Measurements from ENCODE around the gene PCDHA1. TPM values are rescaled to one million over a fixed set of nuclear protein-coding genes. Genes with fewer than 3 reads are reported as not detected.
A peak's percentile ranks its signal among the peaks of the same experiment; 100 is the strongest.

Gene PCDHA1
- total and polyA plus RNA-seq, 9 of the 15 experiments (the other 6 are each of a cell fraction or from before 2014, with no cell fraction given) = not detected

DNA sequence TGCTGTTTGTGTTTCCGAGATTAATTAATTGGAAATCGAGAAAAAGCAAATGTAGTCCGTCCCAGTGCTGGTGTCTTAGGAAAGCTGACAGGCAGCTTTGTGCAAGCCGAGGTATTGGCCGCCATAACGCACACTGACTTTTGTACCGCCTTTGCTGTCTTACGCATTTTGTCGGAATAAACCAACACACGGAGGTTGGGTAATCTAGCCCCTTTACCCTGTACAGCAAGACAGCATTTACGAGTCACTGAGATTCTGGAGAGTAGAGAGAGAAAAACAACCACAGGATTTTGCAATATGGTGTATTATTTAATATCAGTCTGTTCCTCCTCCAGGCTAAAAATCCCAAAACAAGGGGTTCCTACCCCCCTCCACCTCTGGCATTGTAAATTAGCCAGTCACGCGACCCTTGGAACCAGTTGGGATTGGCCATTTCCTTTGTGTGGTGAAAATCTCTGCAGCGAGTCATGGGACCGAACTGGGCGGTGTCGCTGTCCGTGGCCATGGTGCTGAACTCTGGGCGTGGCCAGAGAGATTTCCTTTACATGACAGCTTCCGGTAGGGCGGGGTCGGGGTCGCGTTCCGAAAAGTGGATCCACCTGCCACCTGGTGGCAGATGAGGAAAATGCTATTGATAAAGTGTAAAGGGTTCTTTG is 255.0 kb downstream of the PCDHA1 start (continued):
- TF ChIP-seq, protein P1, sequence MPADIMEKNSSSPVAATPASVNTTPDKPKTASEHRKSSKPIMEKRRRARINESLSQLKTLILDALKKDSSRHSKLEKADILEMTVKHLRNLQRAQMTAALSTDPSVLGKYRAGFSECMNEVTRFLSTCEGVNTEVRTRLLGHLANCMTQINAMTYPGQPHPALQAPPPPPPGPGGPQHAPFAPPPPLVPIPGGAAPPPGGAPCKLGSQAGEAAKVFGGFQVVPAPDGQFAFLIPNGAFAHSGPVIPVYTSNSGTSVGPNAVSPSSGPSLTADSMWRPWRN (IDR thresholded peaks at IDR 0.05; ENCODE audit: low read depth) = no peak
- TF ChIP-seq DACH1 (IDR thresholded peaks at IDR 0.05; ENCODE audit: partially characterized antibody) = no peak
- no peak for TF ChIP-seq ZZZ3 (IDR thresholded peaks at IDR 0.05)
- TF ChIP-seq, protein P2, sequence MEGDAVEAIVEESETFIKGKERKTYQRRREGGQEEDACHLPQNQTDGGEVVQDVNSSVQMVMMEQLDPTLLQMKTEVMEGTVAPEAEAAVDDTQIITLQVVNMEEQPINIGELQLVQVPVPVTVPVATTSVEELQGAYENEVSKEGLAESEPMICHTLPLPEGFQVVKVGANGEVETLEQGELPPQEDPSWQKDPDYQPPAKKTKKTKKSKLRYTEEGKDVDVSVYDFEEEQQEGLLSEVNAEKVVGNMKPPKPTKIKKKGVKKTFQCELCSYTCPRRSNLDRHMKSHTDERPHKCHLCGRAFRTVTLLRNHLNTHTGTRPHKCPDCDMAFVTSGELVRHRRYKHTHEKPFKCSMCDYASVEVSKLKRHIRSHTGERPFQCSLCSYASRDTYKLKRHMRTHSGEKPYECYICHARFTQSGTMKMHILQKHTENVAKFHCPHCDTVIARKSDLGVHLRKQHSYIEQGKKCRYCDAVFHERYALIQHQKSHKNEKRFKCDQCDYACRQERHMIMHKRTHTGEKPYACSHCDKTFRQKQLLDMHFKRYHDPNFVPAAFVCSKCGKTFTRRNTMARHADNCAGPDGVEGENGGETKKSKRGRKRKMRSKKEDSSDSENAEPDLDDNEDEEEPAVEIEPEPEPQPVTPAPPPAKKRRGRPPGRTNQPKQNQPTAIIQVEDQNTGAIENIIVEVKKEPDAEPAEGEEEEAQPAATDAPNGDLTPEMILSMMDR (IDR thresholded peaks at IDR 0.05 in 2 of 3, conservative IDR thresholded peaks at IDR 0.05 in 1 of 3; ENCODE audit: insufficient read depth in 2 of 3, low read depth in 1 of 3, low read length in 3 of 3) = peak; percentile 57 to 62 (median 61)
- no peak for TF ChIP-seq ZNF140 (CRISPR knock-in tag; IDR thresholded peaks at IDR 0.05)
- TF ChIP-seq NFE2 (IDR thresholded peaks at IDR 0.05; ENCODE audit: low read depth) = no peak
- TF ChIP-seq, protein P3, sequence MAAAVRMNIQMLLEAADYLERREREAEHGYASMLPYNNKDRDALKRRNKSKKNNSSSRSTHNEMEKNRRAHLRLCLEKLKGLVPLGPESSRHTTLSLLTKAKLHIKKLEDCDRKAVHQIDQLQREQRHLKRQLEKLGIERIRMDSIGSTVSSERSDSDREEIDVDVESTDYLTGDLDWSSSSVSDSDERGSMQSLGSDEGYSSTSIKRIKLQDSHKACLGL (CRISPR knock-in tag; IDR thresholded peaks at IDR 0.05; ENCODE audit: borderline replicate concordance, poor library complexity, severe bottlenecking) = no peak
- TF ChIP-seq HDAC2 (IDR thresholded peaks at IDR 0.05) = 0 out of 2 replicates have a peak, but pooled peaks have one; percentile 66
- TF ChIP-seq, protein P4, sequence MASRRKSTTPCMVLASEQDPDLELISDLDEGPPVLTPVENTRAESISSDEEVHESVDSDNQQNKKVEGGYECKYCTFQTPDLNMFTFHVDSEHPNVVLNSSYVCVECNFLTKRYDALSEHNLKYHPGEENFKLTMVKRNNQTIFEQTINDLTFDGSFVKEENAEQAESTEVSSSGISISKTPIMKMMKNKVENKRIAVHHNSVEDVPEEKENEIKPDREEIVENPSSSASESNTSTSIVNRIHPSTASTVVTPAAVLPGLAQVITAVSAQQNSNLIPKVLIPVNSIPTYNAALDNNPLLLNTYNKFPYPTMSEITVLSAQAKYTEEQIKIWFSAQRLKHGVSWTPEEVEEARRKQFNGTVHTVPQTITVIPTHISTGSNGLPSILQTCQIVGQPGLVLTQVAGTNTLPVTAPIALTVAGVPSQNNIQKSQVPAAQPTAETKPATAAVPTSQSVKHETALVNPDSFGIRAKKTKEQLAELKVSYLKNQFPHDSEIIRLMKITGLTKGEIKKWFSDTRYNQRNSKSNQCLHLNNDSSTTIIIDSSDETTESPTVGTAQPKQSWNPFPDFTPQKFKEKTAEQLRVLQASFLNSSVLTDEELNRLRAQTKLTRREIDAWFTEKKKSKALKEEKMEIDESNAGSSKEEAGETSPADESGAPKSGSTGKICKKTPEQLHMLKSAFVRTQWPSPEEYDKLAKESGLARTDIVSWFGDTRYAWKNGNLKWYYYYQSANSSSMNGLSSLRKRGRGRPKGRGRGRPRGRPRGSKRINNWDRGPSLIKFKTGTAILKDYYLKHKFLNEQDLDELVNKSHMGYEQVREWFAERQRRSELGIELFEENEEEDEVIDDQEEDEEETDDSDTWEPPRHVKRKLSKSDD (conservative IDR thresholded peaks at IDR 0.05; ENCODE audit: low read length) = no peak
- no peak for TF ChIP-seq KHSRP (IDR thresholded peaks at IDR 0.05)
- TF ChIP-seq STAG1 (CRISPR knock-in tag; IDR thresholded peaks at IDR 0.05; ENCODE audit: borderline replicate concordance) = no peak; the same call in 1 of the 2 replicates
- no peak for TF ChIP-seq ZNF274 (IDR thresholded peaks at IDR 0.05; ENCODE audit: borderline replicate concordance, low read depth, low read length)
- no peak for TF ChIP-seq CAMTA2 (CRISPR knock-in tag; conservative IDR thresholded peaks at IDR 0.05)
- TF ChIP-seq CBFA2T3 (IDR thresholded peaks at IDR 0.05) = no peak
- peak; percentile 61 for TF ChIP-seq GABPA (tag; conservative IDR thresholded peaks at IDR 0.05; ENCODE audit: low read depth)

All from K562 (cell line).